Urinary bladder (tissue), 4 donors: ENCODE results near the gene MEF2A. TPM values are rescaled to one million over a fixed set of nuclear protein-coding genes. Genes with fewer than 3 reads are reported as not detected.

Experiments used
- DNase-seq: peaks from one replicate; pipeline ENCODE4 v3.0.0-alpha.2; 2015; ENCODE audit errors: extremely low spot score
- H3K27ac ChIP-seq: one replicate; pipeline ENCODE4 v1.5.1; 2013; ENCODE audit warnings: low read depth, mild to moderate bottlenecking, moderate library complexity
- H3K36me3 ChIP-seq: one replicate; pipeline ENCODE4 v1.6.1; 2013; ENCODE audit warnings: mild to moderate bottlenecking, moderate library complexity; ENCODE audit not compliant: insufficient read depth
- H3K4me1 ChIP-seq: one replicate; pipeline ENCODE4 v1.6.1; 2013; ENCODE audit warnings: mild to moderate bottlenecking, moderate library complexity; ENCODE audit not compliant: insufficient read depth
- H3K4me3 ChIP-seq: one replicate; pipeline ENCODE4 v1.5.1; 2013; ENCODE audit warnings: low read depth, low read length
- WGBS: extraction: QIAGEN DNeasy Blood & Tissue Kit; methylation state at CpG from one replicate; pipeline ENCODE4 v1.1.7; 2013; 5-methylcytosine and 5-hydroxymethylcytosine counted together
- polyA plus RNA-seq: library from polyadenylated mRNA; stranded (reverse); fragments of 200-250 nt; gene quantifications from one replicate; pipeline ENCODE4 v1.2.3, GENCODE V29; 2013
- total RNA-seq: library from RNA; depleted of rRNA; stranded (reverse); fragments of >200 nt; gene quantifications from one replicate; pipeline ENCODE4 v1.2.3, GENCODE V29; 2014
- donor health status: healthy with polysubstance abuse.
- donor health status: healthy.

MEF2A gene
- total and polyA plus RNA-seq, 2 donors, result 37.6 to 85.1 TPM

DNA sequence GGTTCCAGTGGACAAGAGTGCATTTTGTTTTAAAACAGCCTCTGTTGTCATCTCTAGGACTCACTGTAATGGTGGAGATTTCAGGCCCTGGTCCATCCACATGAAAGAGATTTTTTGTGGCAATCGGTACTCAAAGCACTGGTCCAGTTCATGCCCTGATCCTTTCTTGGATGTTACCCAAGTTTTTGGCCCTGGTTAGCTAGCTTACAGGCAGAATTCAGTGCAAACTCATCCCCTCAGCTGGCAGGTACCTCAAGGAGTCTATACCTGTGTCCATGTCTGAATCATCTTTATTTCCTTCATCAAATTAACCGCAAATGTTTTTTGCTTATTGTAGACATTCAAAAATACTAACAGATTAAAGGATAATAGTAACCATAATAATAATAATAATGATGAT lies 13.7 kb upstream of the MEF2A start:
- Histone ChIP-seq H3K4me3 (no peak overlapping the region), H3K4me1 (no peaks in the 10 kb centered on the region), H3K36me3 (no peaks in the 10 kb centered on the region), H3K27ac (no peak overlapping the region)
- DNase-seq, result no peak
- WGBS, result 91% methylated on average over 2 of the region's 2 CpGs

DNA sequence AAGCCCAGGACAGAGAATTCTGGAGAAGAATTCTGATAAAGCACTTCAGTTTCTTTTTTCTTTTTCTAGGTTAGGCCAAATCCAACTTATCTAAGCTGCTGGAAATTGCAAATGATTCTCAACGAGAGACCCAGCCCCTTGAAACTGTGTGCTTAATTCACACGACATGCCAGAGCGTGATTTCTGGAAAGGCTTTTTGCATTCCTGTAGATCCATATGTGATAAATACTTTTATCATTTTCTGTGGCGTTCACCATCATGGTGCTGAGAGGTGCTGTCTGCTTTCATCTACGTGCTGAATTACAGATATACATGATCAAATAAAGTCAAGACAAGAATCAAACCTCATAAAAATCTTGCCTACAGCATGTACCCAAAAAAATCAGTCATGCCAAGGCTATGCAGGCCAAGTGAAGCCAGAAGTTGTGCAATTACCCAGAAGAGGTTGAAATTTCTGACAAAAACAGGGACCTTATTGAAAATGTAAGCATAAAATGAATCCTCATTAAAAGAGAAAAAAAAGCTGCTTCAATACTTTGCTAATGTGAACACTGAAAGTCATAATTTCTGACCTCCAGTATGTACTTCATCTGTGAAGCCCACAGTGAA lies 10.8 kb upstream of the MEF2A start:
- H3K27ac ChIP-seq, result peak overlapping the region; percentile 4
- 79% methylated on average over 5 of the region's 5 CpGs for WGBS
- no peak for DNase-seq

GRCh38 chr15:99556011-99556410 lies 9.8 kb upstream of the MEF2A start:
- DNase-seq, result no peak
- no peaks in the 10 kb centered on the region for H3K36me3 ChIP-seq
- WGBS, result 90% methylated on average over 5 of the region's 5 CpGs
- H3K4me1 ChIP-seq, result no peaks in the 10 kb centered on the region
- no peak overlapping the region for H3K4me3 ChIP-seq
- H3K27ac ChIP-seq, result no peak overlapping the region

More for the DNA sequence above, 10.8 kb upstream of the MEF2A start:
- Histone ChIP-seq H3K36me3 (no peaks in the 10 kb centered on the region), H3K4me3 (no peak overlapping the region), H3K4me1 (no peaks in the 10 kb centered on the region)

DNA sequence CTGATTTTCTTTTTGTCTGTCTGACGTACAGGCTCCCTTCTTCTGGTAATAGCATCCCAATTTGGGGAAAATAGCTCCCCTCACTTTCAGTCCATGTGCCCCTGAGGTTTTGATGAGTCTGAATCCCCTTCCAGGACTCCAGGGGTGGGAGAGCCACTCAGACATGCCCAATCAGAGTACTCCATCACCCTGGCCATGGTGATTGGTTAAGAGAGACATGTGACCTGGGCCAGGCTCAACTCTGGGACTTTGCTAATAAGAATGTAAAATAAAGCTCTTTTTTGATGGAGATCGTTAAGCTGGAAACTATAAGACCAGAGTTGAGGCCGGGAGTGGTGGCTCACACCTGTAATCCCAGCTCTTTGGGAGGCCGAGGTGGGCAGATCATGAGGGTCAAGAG lies 9.2 kb upstream of the MEF2A start:
- WGBS, result 94% methylated on average over 4 of the region's 4 CpGs
- Histone ChIP-seq H3K27ac (no peak overlapping the region), H3K36me3 (no peaks in the 10 kb centered on the region), H3K4me3 (no peak overlapping the region), H3K4me1 (no peaks in the 10 kb centered on the region)
- DNase-seq, result no peak

GRCh38 chr15:99558084-99558483 lies 7.7 kb upstream of the MEF2A start:
- Histone ChIP-seq H3K27ac (no peak overlapping the region), H3K4me3 (no peak overlapping the region), H3K36me3 (no peaks in the 10 kb centered on the region), H3K4me1 (no peaks in the 10 kb centered on the region)
- WGBS, result 93% methylated on average over 3 of the region's 3 CpGs
- no peak for DNase-seq

DNA sequence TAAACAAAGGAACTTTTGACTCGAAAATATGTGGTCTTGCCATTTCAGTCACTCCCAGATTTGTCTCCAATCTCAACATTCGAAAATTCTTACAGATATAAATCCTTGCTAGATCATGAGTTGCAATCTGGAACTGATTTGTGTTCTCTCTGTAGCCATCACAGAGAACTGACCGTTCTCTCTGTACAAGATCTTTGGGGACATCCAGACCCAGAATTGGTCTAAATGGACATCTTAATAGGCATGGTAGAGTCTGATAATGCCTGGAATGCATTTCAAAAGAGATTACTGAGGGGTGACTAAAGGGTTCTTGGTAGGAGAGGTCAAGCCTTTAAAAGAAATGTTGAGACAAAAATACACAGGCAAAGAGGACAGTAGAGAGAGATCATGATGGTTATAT lies 7.2 kb upstream of the MEF2A start:
- H3K4me3 ChIP-seq, result no peak overlapping the region
- H3K36me3 ChIP-seq, result no peaks in the 10 kb centered on the region
- WGBS, result 72% methylated on average over 3 of the region's 3 CpGs
- no peak overlapping the region for H3K27ac ChIP-seq
- H3K4me1 ChIP-seq, result no peaks in the 10 kb centered on the region
- DNase-seq, result no peak

GRCh38 chr15:99561476-99562230 lies 4.1 kb upstream of the MEF2A start:
- H3K36me3 ChIP-seq, result no peaks in the 10 kb centered on the region
- DNase-seq, result no peak
- H3K4me3 ChIP-seq, result no peak overlapping the region
- 97% methylated on average over 10 of the region's 10 CpGs for WGBS
- no peaks in the 10 kb centered on the region for H3K4me1 ChIP-seq
- H3K27ac ChIP-seq, result no peak overlapping the region

- WGBS, result 80% methylated on average over 2 of the region's 2 CpGs
- Histone ChIP-seq H3K27ac (no peak overlapping the region), H3K36me3 (no peaks in the 10 kb centered on the region), H3K4me1 (no peaks in the 10 kb centered on the region), H3K4me3 (no peak overlapping the region)
- no peak for DNase-seq
Measured at GRCh38 chr15:99562238-99562637, 3.5 kb upstream of the MEF2A start.

DNA sequence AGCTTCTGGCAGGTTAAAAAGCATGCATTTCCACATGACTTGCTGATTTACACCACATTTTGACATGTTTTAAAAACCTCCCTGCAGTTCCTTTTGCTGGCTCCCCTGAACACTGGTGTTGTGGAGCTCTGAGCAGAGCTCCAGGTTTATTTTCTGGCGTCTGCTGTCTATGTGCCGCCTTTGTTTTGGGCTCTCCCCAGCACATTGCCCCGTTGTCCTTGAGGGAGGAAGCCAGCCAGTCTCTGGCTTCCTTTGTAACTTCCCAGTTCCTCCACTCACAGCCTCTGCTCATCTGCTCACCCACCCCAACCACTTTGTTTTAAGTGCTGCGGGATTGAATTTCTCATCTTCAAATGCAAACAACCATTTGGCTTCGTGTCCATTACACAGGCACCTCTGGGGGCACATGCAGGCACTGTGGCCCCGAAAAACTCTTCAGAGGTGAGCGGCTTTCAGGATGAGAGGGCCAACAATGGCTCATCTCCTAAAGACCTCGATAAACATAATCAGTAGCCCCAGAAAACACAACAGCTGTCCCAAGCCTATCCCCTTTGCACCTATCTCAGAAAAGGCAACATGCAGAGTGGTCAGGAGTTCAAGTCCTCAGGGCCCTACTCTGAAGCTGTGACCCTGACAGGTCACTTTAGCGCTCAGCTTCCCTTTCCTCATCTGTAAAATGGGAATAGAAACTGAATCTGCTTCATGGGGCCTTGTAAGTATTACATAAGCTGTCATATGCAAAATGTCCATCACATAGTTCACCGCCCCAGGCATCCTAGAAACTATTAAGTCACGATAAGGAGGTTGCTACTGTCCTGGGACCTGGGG lies 1.3 kb upstream of the MEF2A start:
- Histone ChIP-seq H3K36me3 (no peaks in the 10 kb centered on the region), H3K27ac (peak overlapping the region; percentile 98), H3K4me1 (no peaks in the 10 kb centered on the region), H3K4me3 (peak overlapping the region; percentile 92)
- DNase-seq, result no peak
- WGBS, result 36% methylated on average over 11 of the region's 11 CpGs

DNA sequence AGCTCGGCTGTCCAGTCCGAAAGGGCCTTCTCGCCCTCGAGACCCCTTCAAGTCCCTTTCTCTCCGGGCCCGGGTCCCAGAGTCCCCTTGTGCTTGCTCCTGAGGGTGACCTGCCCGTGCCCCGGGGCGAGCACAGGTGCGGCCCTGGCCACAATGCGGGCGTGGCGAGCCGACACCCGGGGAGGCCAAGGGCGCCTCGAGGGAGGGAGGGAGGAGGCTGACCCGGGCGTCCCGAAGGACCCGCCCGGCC lies 810 bp upstream of the MEF2A start:
- H3K36me3 ChIP-seq, result no peaks in the 10 kb centered on the region
- WGBS, result 7% methylated on average over 20 of the region's 22 CpGs
- DNase-seq, result no peak
- H3K4me1 ChIP-seq, result no peaks in the 10 kb centered on the region
- H3K27ac ChIP-seq, result peak overlapping the region; percentile 98
- H3K4me3 ChIP-seq, result peak overlapping the region; percentile 92

- 1% methylated on average over 68 of the region's 69 CpGs for WGBS
- peak overlapping the region; percentile 96 for H3K27ac ChIP-seq
- DNase-seq, result no peak
- no peaks in the 10 kb centered on the region for H3K36me3 ChIP-seq
- H3K4me3 ChIP-seq, result peak overlapping the region; percentile 92
- H3K4me1 ChIP-seq, result no peaks in the 10 kb centered on the region
Measured at GRCh38 chr15:99566157-99566897, 543 bp downstream of the MEF2A start.

- DNase-seq, result no peak
- 60% methylated on average over 9 of the region's 9 CpGs for WGBS
- no peaks in the 10 kb centered on the region for H3K36me3 ChIP-seq
- no peak overlapping the region for H3K4me3 ChIP-seq
- peak overlapping the region; percentile 18 for H3K27ac ChIP-seq
- H3K4me1 ChIP-seq, result no peaks in the 10 kb centered on the region
Measured at GRCh38 chr15:99568625-99569352, 3.0 kb downstream of the MEF2A start.

- Histone ChIP-seq H3K36me3 (no peaks in the 10 kb centered on the region), H3K27ac (no peak overlapping the region), H3K4me3 (no peak overlapping the region), H3K4me1 (no peaks in the 10 kb centered on the region)
- DNase-seq, result no peak
- 88% methylated on average over 3 of the region's 3 CpGs for WGBS
Measured at GRCh38 chr15:99571299-99571698, 5.5 kb downstream of the MEF2A start.
